ENCODE data around the gene TMEM207. TPM values are rescaled to one million over a fixed set of nuclear protein-coding genes. Genes with fewer than 3 reads are reported as not detected.

TMEM207 gene
- total RNA-seq, 1 experiment from 2014 or later: not detected

DNA sequence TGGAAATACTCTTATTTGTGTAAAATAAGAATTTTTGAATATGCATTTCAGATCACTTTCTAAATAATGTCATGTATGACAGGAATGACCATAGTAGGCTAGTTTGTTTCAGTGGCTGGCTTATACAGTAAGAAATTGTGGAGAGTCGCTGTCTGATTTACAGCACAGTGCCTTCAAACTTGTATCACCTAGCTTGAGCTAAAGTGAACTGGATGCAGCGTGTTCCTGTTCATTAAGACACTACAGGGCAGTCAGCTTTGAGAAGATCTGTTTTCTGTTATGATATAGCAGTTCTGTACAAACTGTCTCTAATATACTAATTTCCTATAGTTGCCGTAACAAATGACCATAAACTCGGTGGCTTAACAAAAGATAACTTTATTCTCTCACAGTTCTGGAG lies 51.8 kb downstream of the TMEM207 start:
- Histone ChIP-seq H2BK20ac (ENCODE audit: low read depth, low read length, poor library complexity, severe bottlenecking) (no peak overlapping the region), H3T11ph (ENCODE audit: low read length) (no peak overlapping the region), H3K14ac (ENCODE audit: insufficient read depth, low read length) (no peak overlapping the region), H2BK120ac (ENCODE audit: low read depth, low read length, poor library complexity, severe bottlenecking) (no peak overlapping the region), H2BK5ac (ENCODE audit: insufficient read length, low read length) (no peak overlapping the region), H2AFZ (ENCODE audit: low read length) (no peak overlapping the region), H3K27me3 (ENCODE audit: insufficient read depth, low read length) (no peaks in the 10 kb centered on the region), H4K5ac (ENCODE audit: insufficient read length, low read depth, low read length) (no peak overlapping the region), H3K4me1 (ENCODE audit: insufficient read depth, low read length) (no peaks in the 10 kb centered on the region), H2BK15ac (ENCODE audit: low read depth, low read length) (no peak overlapping the region), H3K9me3 (ENCODE audit: control insufficient read depth, low read depth, low read length) (no peaks in the 10 kb centered on the region), H3K79me1 (ENCODE audit: insufficient read depth, low read depth, low read length, poor library complexity, severe bottlenecking) (no peaks in the 10 kb centered on the region), H3K27ac (ENCODE audit: insufficient read length, low read depth, low read length) (no peak overlapping the region), H4K91ac (ENCODE audit: insufficient read length, low read depth, low read length) (no peak overlapping the region), H3K4ac (ENCODE audit: low read depth, low read length) (no peak overlapping the region), H2BK12ac (ENCODE audit: insufficient read length, low read depth, low read length) (no peak overlapping the region), H3K79me2 (ENCODE audit: insufficient read depth, low read length) (no peaks in the 10 kb centered on the region), H4K20me1 (ENCODE audit: control insufficient read depth, insufficient read depth, insufficient read length) (no peaks in the 10 kb centered on the region), H4K8ac (replicated peaks; ENCODE audit: insufficient read length, low read depth, low read length) (no peak overlapping the region), H3K23ac (ENCODE audit: insufficient read length, low read depth, low read length) (no peak overlapping the region), H3K4me2 (ENCODE audit: insufficient read depth, insufficient read length, low read length) (no peak overlapping the region), H3K9ac (ENCODE audit: extremely low read depth, insufficient read length, low read length) (no peak overlapping the region), H3K56ac (ENCODE audit: insufficient read length, low read depth, low read length) (no peak overlapping the region), H3K18ac (ENCODE audit: insufficient read length, low read depth, low read length) (no peak overlapping the region), H2AK5ac (ENCODE audit: insufficient read length, low read length) (no peak overlapping the region), H3K23me2 (ENCODE audit: insufficient read length, low read depth, low read length, poor library complexity, severe bottlenecking) (no peaks in the 10 kb centered on the region)
- H3K9me3 Mint-ChIP-seq: no peaks in the 10 kb centered on the region
- no peak for DNase-seq
- TF ChIP-seq, protein P1, sequence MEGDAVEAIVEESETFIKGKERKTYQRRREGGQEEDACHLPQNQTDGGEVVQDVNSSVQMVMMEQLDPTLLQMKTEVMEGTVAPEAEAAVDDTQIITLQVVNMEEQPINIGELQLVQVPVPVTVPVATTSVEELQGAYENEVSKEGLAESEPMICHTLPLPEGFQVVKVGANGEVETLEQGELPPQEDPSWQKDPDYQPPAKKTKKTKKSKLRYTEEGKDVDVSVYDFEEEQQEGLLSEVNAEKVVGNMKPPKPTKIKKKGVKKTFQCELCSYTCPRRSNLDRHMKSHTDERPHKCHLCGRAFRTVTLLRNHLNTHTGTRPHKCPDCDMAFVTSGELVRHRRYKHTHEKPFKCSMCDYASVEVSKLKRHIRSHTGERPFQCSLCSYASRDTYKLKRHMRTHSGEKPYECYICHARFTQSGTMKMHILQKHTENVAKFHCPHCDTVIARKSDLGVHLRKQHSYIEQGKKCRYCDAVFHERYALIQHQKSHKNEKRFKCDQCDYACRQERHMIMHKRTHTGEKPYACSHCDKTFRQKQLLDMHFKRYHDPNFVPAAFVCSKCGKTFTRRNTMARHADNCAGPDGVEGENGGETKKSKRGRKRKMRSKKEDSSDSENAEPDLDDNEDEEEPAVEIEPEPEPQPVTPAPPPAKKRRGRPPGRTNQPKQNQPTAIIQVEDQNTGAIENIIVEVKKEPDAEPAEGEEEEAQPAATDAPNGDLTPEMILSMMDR (conservative IDR thresholded peaks at IDR 0.05): no peak
- no peaks in the 10 kb centered on the region for H3K27me3 Mint-ChIP-seq (ENCODE audit: low read depth)
- WGBS (ENCODE audit: extremely low coverage, insufficient read length, low lambda C conversion rate): no CpG with 5 or more reads among the region's 4 CpGs
- no peak overlapping the region for H3K4me3 Mint-ChIP-seq
- H3K4me1 Mint-ChIP-seq: no peaks in the 10 kb centered on the region
- no peaks in the 10 kb centered on the region for H3K36me3 Mint-ChIP-seq (ENCODE audit: insufficient read depth in 1 of 3, low read depth in 3 of 3)
- no peak overlapping the region for H3K27ac Mint-ChIP-seq
